ENCODE measurements around the gene HHAT. TPM values are rescaled to one million over a fixed set of nuclear protein-coding genes. Genes with fewer than 3 reads are reported as not detected.
A peak's percentile ranks its signal among the peaks of the same experiment; 100 is the strongest.

Gene HHAT
- total RNA-seq, 1 donor from 2014 or later, result 6.0 TPM

- no peak overlapping the region for H3K27ac Mint-ChIP-seq (ENCODE audit: unreplicated experiment)
Measured at GRCh38 chr1:210397252-210397651, 68.5 kb downstream of the HHAT start.

GRCh38 chr1:210397681-210398080, 69.0 kb downstream of the HHAT start:
- peaks cover 4% of the 10 kb centered on the region for H3K9me3 Mint-ChIP-seq (ENCODE audit: unreplicated experiment)
- H3K27ac Mint-ChIP-seq (ENCODE audit: unreplicated experiment), result no peak overlapping the region
- no peak for DNase-seq (ENCODE audit: extremely low spot score, unreplicated experiment)
- H3K27me3 Mint-ChIP-seq (ENCODE audit: unreplicated experiment), result no peaks in the 10 kb centered on the region
- H3K4me1 Mint-ChIP-seq (ENCODE audit: unreplicated experiment), result peaks cover 24% of the 10 kb centered on the region
- H3K4me3 Mint-ChIP-seq (ENCODE audit: unreplicated experiment), result no peak overlapping the region
- no peaks in the 10 kb centered on the region for H3K36me3 Mint-ChIP-seq (ENCODE audit: unreplicated experiment)
- TF ChIP-seq CTCF (IDR thresholded peaks at IDR 0.05), result no peak

More at GRCh38 chr1:210397252-210397651, 68.5 kb downstream of the HHAT start:
- no peak for TF ChIP-seq CTCF (IDR thresholded peaks at IDR 0.05)
- H3K4me1 Mint-ChIP-seq (ENCODE audit: unreplicated experiment), result peaks cover 24% of the 10 kb centered on the region
- H3K27me3 Mint-ChIP-seq (ENCODE audit: unreplicated experiment), result no peaks in the 10 kb centered on the region
- peaks cover 4% of the 10 kb centered on the region for H3K9me3 Mint-ChIP-seq (ENCODE audit: unreplicated experiment)
- no peaks in the 10 kb centered on the region for H3K36me3 Mint-ChIP-seq (ENCODE audit: unreplicated experiment)
- no peak for DNase-seq (ENCODE audit: extremely low spot score, unreplicated experiment)
- H3K4me3 Mint-ChIP-seq (ENCODE audit: unreplicated experiment), result no peak overlapping the region

GRCh38 chr1:210398466-210398865, 69.8 kb downstream of the HHAT start:
- no peak overlapping the region for H3K4me3 Mint-ChIP-seq (ENCODE audit: unreplicated experiment)
- H3K27ac Mint-ChIP-seq (ENCODE audit: unreplicated experiment), result no peak overlapping the region
- TF ChIP-seq CTCF (IDR thresholded peaks at IDR 0.05), result no peak
- H3K27me3 Mint-ChIP-seq (ENCODE audit: unreplicated experiment), result no peaks in the 10 kb centered on the region
- H3K4me1 Mint-ChIP-seq (ENCODE audit: unreplicated experiment), result peaks cover 23% of the 10 kb centered on the region
- no peaks in the 10 kb centered on the region for H3K36me3 Mint-ChIP-seq (ENCODE audit: unreplicated experiment)
- H3K9me3 Mint-ChIP-seq (ENCODE audit: unreplicated experiment), result peaks cover 4% of the 10 kb centered on the region
- DNase-seq (ENCODE audit: extremely low spot score, unreplicated experiment), result no peak

- Mint-ChIP-seq H3K27ac (ENCODE audit: unreplicated experiment) (no peak overlapping the region), H3K27me3 (ENCODE audit: unreplicated experiment) (no peaks in the 10 kb centered on the region), H3K4me1 (ENCODE audit: unreplicated experiment) (peaks cover 12% of the 10 kb centered on the region), H3K9me3 (ENCODE audit: unreplicated experiment) (peaks cover 4% of the 10 kb centered on the region), H3K36me3 (ENCODE audit: unreplicated experiment) (peaks cover 2% of the 10 kb centered on the region), H3K4me3 (ENCODE audit: unreplicated experiment) (no peak overlapping the region)
- no peak for DNase-seq (ENCODE audit: extremely low spot score, unreplicated experiment)
- peak; percentile 92 for TF ChIP-seq CTCF (IDR thresholded peaks at IDR 0.05)
Measured at GRCh38 chr1:210400043-210400840, 71.5 kb downstream of the HHAT start.

- H3K27me3 Mint-ChIP-seq (ENCODE audit: unreplicated experiment), result no peaks in the 10 kb centered on the region
- TF ChIP-seq CTCF (IDR thresholded peaks at IDR 0.05), result no peak
- H3K36me3 Mint-ChIP-seq (ENCODE audit: unreplicated experiment), result peaks cover 3% of the 10 kb centered on the region
- H3K27ac Mint-ChIP-seq (ENCODE audit: unreplicated experiment), result no peak overlapping the region
- no peak overlapping the region for H3K4me3 Mint-ChIP-seq (ENCODE audit: unreplicated experiment)
- H3K9me3 Mint-ChIP-seq (ENCODE audit: unreplicated experiment), result no peaks in the 10 kb centered on the region
- H3K4me1 Mint-ChIP-seq (ENCODE audit: unreplicated experiment), result peaks cover 14% of the 10 kb centered on the region
- DNase-seq (ENCODE audit: extremely low spot score, unreplicated experiment), result no peak
Measured at GRCh38 chr1:210402560-210402959, 73.9 kb downstream of the HHAT start.

All from osteocyte (in vitro differentiated cells).